Muscle of leg (tissue), 11 donors: ENCODE data around the gene MGP. TPM values are rescaled to one million over a fixed set of nuclear protein-coding genes. Genes with fewer than 3 reads are reported as not detected.
A peak's percentile ranks its signal among the peaks of the same experiment; 100 is the strongest.

ENCODE experiments used
- DNase-seq: peaks from one replicate; pipeline ENCODE4 v3.0.0; 2013
- H3K27ac ChIP-seq: one replicate; pipeline ENCODE4 v1.5.1; 2013; ENCODE audit warnings: mild to moderate bottlenecking, low read length, control low read depth
- H3K27me3 ChIP-seq: one replicate; pipeline ENCODE4 v1.6.1; 2013; ENCODE audit warnings: low read length; ENCODE audit not compliant: control insufficient read depth, insufficient read depth
- H3K36me3 ChIP-seq: one replicate; pipeline ENCODE4 v1.6.1; 2013; ENCODE audit warnings: low read length; ENCODE audit not compliant: control insufficient read depth, insufficient read depth
- H3K4me1 ChIP-seq: one replicate; pipeline ENCODE4 v1.6.1; 2013; ENCODE audit warnings: low read length; ENCODE audit not compliant: control insufficient read depth, insufficient read depth
- H3K4me3 ChIP-seq: one replicate; pipeline ENCODE4 v1.5.1; 2013; ENCODE audit warnings: low read length, control low read depth
- H3K9me3 ChIP-seq: replicated peaks from 2 replicates; pipeline ENCODE4 v1.6.1; 2013; ENCODE audit warnings: low read depth, low read length; ENCODE audit not compliant: control insufficient read depth
- WGBS: methylation state at CpG from one replicate; pipeline ENCODE4 v1.1.5; 2013; ENCODE audit warnings: missing lambda C conversion rate; ENCODE audit not compliant: insufficient coverage; 5-methylcytosine and 5-hydroxymethylcytosine counted together
- polyA plus RNA-seq, 8 donors: library from polyadenylated mRNA; unstranded; fragments of 120-200 nt; gene quantifications; one replicate each; pipeline versions ENCODE4 v1.2.1 to v1.2.3, GENCODE V29; 2013; ENCODE audit warnings: inconsistent platforms in 1 of 8, low replicate concordance in 1 of 8; ENCODE audit not compliant: insufficient read length in 8 of 8, insufficient read depth in 1 of 8
- total RNA-seq: library from RNA; stranded (reverse); fragments of 120-200 nt; gene quantifications from one replicate; pipeline ENCODE4 v1.2.4, GENCODE V29; 2013

Gene MGP
- total and polyA plus RNA-seq, 9 donors, result 148 to 500 (median 253) TPM

DNA sequence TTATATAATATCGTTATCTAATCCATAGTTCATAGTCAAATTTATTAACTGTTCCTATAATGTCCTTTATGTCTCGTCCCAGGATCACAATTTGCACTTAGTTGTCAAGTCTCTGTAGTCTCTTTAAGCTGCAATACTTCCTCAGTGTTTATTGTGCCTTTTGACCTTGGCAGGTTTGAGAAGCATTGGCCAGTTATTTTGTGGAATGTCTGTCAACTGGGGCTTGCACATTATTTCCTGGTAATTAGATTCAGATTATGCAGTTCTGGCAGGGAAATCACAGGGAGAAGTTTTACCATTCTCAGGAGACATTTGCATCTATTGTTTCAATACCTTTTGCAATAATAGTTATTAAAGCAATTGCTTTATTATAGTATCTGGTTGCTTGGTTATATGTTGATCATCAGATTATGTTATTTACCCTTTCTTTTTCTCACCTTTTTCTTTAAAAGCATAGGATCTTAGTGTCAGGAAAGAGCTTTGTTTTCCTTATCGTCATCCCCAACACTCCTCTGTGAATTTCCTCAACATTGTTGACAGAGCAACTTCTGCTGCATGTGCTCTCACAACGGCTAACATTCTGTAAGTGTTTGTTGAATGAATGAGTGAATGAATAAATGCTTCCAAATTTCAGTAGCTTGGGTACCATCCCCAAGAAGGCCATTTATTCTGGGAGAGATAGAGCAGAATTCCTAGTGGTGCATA is 38.6 kb downstream of the MGP start:
- no peak overlapping the region for H3K4me3 ChIP-seq
- H3K27me3 ChIP-seq, result no peaks in the 10 kb centered on the region
- DNase-seq, result peak; percentile 76
- H3K36me3 ChIP-seq, result no peaks in the 10 kb centered on the region
- WGBS, result no CpG with 5 or more reads among the region's 4 CpGs
- H3K9me3 ChIP-seq, result no peaks in the 10 kb centered on the region
- no peak overlapping the region for H3K27ac ChIP-seq
- H3K4me1 ChIP-seq, result no peaks in the 10 kb centered on the region

DNA sequence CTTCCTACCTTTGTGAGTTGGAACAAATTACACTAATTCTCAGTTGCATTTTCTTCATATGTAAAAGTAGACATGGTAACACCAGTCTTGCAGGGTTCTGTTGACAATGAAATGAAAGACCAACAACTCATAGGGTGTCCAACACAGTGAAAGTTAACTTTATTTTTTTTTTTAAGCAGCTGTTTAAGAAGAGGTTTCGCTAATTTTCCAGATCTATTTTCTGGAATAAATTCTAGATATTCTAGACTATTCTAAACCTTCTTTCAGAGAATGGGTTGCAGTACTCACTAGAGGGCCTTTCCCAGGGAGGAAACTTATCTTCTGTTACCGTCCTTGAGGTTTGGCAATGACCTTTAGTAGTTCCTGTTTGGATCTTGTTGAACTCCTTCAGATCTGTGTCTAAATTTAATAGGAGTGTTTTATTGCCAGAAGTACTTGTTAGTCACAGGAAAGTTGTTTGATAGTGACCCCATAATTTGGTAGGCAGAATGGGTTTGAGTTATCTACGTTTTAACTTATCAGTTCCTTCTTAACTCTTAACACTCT is 39.5 kb downstream of the MGP start:
- Histone ChIP-seq H3K27ac (no peak overlapping the region), H3K36me3 (no peaks in the 10 kb centered on the region), H3K9me3 (no peaks in the 10 kb centered on the region), H3K4me1 (peaks cover 4% of the 10 kb centered on the region), H3K27me3 (no peaks in the 10 kb centered on the region), H3K4me3 (no peak overlapping the region)
- DNase-seq, result no peak
- no CpG with 5 or more reads among the region's 3 CpGs for WGBS

DNA sequence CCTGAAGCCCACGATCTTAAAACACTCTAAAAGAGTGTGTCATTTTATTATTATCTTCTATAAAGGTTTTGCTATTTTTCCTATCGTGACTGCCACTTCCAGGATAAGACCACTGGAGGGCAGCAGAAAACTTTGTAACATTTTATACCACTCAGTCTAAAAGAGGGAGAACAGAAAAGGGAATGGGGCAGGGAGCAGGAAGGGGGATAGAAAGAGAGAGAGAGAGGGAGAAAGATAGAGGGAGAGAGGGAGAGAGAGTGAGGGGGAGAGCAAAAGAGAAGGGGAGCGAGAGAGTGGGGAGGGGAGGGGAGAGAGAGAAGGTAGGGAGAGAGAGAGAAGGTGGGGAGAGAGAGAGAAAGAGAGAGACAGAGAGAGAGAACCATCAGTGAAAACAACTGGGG is 40.3 kb downstream of the MGP start:
- H3K4me1 ChIP-seq, result peaks cover 4% of the 10 kb centered on the region
- peak; percentile 83 for DNase-seq
- 11% methylated on average over 1 of the region's 3 CpGs for WGBS
- no peak overlapping the region for H3K4me3 ChIP-seq
- no peaks in the 10 kb centered on the region for H3K27me3 ChIP-seq
- no peak overlapping the region for H3K27ac ChIP-seq
- no peaks in the 10 kb centered on the region for H3K9me3 ChIP-seq
- H3K36me3 ChIP-seq, result no peaks in the 10 kb centered on the region

DNA sequence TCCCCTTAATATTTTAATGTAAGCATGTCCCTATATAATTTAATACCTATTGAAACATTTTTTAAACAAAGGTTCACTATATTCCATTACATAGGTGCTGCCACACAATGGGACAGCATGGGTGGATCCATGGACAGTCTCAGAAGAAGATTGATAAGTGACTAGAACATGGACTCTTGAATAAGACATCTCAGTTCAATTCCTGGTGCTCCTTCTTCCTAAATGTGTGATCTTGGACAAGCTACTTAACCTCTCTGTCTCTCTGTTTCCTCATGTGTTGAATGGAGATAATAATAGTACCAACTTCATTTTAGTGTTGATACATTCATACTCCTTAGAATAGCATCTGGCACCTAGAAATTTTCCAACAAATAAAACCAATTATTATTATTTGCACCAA is 41.3 kb downstream of the MGP start:
- no peak for DNase-seq
- no peak overlapping the region for H3K4me3 ChIP-seq
- H3K27me3 ChIP-seq, result no peaks in the 10 kb centered on the region
- peaks cover 4% of the 10 kb centered on the region for H3K4me1 ChIP-seq
- no peaks in the 10 kb centered on the region for H3K36me3 ChIP-seq
- H3K9me3 ChIP-seq, result no peaks in the 10 kb centered on the region
- H3K27ac ChIP-seq, result no peak overlapping the region

DNA sequence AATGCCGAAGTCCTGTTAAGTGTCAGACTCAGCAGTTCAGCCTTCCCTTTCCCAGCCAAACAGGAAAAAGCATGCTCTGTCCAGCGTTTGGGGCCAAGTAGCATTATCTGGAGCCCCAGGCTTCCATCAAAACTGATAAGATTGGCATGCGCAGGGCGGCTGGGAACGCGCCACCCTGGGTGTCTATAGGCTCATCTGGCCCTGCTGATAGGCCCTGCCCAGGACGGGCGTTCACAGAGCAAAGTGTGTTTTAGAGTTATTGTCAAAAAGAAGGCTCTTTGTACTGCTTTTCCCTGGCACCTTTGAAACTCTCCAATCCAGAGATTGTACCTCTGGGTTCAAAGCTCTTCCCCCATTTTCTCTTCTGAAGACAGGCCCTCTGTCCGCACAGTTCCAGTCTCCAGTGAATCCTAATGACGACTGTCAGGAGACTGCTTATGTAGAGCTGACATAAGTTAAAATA is 42.2 kb downstream of the MGP start, which contains the start of gene ART4:
Gene ART4, minus strand, starts transcription at position 102 of the 463 bp plus-strand sequence. CDS start 413 bp downstream, outside the sequence.
- H3K27me3 ChIP-seq, result no peaks in the 10 kb centered on the region
- H3K27ac ChIP-seq, result no peak within 1 kb of the TSS
- DNase-seq, result no peak
- no peak within 1 kb of the TSS for H3K4me3 ChIP-seq
- H3K4me1 ChIP-seq, result peaks cover 4% of the 10 kb centered on the region
- no peaks in the 10 kb centered on the region for H3K9me3 ChIP-seq
- WGBS, result 79% methylated on average over 6 of the region's 10 CpGs
- H3K36me3 ChIP-seq, result no peaks in the 10 kb centered on the region

DNA sequence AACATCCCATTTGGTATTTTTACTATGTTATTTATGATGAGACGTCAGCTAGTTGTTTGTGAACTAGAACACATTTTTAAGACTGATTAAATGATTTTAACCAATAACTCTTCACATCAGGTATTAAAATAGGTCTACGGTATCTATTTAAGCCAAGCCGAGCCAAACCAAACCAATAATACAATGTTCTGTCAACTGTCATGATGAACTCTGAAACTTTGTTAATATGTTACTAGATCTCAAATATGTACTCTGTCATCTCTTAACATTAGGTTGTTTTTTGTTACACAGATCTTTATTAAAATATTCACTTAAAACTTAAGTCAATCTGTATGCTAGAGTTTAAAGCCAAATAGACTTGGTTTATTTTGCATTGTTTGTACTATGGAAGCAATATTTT is 43.3 kb downstream of the MGP start:
- WGBS, result no CpG with 5 or more reads among the region's 3 CpGs
- Histone ChIP-seq H3K36me3 (no peaks in the 10 kb centered on the region), H3K9me3 (no peaks in the 10 kb centered on the region), H3K4me3 (no peak overlapping the region), H3K27me3 (no peaks in the 10 kb centered on the region), H3K4me1 (peaks cover 4% of the 10 kb centered on the region), H3K27ac (no peak overlapping the region)
- no peak for DNase-seq

DNA sequence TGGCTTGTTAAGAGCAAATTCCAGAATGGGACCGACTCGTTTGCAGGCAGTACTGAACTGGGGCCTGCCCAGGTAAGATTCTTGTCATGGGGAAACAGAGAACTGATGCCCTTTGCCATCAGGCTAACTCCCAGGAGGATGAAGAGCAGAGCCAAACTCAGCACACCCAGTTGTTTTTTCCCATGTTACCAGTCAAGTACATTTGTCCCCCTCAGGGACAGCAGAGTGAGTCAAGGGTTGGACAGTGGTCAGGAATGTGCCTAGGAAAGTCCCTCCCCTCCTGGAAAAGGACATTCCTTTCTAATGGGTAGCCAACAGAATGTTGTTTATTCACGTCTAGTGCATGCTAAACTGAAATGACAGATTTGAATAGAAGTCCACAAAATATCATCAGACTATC is 43.9 kb downstream of the MGP start:
- peaks cover 4% of the 10 kb centered on the region for H3K4me1 ChIP-seq
- DNase-seq, result no peak
- WGBS, result 61% methylated on average over 2 of the region's 3 CpGs
- H3K27me3 ChIP-seq, result no peaks in the 10 kb centered on the region
- no peaks in the 10 kb centered on the region for H3K9me3 ChIP-seq
- no peaks in the 10 kb centered on the region for H3K36me3 ChIP-seq
- no peak overlapping the region for H3K27ac ChIP-seq
- H3K4me3 ChIP-seq, result no peak overlapping the region

DNA sequence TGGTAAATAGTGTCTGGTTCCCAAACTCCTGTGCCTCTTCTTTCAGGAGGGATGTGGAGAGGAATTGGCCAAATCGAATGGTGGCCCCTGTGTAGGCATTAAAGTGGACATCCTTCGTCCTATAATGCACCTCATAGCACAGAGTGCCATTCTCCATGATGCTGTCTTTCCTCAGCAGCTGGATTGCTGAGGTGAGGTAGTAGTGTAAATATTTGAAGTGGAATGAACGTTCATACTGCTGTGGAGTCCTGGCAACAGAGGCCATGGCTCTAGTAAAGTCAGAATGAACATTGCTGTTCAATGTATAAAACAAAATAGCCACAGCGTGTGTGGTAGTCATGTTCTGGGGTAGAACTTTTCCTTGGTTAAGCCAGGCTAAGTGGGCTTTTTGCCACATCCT is 45.0 kb downstream of the MGP start:
- H3K9me3 ChIP-seq, result no peaks in the 10 kb centered on the region
- no peak overlapping the region for H3K27ac ChIP-seq
- H3K36me3 ChIP-seq, result no peaks in the 10 kb centered on the region
- H3K4me1 ChIP-seq, result peaks cover 4% of the 10 kb centered on the region
- no peak overlapping the region for H3K4me3 ChIP-seq
- no peaks in the 10 kb centered on the region for H3K27me3 ChIP-seq
- WGBS, result 20% methylated on average over 1 of the region's 4 CpGs
- no peak for DNase-seq

DNA sequence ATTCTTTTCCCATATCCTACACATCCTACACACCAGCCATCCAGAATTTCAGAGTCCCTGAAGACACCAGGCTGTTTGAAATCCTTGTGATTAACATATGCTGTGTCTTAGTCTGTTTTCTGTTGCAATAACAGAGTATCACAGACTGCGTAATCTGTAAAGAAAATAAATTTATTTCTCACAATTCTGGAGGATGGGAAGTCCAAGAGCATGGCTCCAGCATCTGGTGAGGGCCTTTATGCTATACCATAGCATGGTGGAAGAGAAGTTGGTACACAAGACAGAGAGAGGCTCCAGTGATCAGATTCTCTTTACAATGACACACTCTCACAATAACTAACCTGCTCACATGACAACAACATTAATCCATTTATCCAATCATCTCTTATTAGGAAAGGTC is 46.4 kb downstream of the MGP start:
- Histone ChIP-seq H3K9me3 (no peaks in the 10 kb centered on the region), H3K27ac (no peak overlapping the region), H3K4me3 (no peak overlapping the region), H3K36me3 (no peaks in the 10 kb centered on the region), H3K27me3 (no peaks in the 10 kb centered on the region), H3K4me1 (peaks cover 4% of the 10 kb centered on the region)
- WGBS, result no CpG with 5 or more reads among the region's 1 CpG
- DNase-seq, result no peak

DNA sequence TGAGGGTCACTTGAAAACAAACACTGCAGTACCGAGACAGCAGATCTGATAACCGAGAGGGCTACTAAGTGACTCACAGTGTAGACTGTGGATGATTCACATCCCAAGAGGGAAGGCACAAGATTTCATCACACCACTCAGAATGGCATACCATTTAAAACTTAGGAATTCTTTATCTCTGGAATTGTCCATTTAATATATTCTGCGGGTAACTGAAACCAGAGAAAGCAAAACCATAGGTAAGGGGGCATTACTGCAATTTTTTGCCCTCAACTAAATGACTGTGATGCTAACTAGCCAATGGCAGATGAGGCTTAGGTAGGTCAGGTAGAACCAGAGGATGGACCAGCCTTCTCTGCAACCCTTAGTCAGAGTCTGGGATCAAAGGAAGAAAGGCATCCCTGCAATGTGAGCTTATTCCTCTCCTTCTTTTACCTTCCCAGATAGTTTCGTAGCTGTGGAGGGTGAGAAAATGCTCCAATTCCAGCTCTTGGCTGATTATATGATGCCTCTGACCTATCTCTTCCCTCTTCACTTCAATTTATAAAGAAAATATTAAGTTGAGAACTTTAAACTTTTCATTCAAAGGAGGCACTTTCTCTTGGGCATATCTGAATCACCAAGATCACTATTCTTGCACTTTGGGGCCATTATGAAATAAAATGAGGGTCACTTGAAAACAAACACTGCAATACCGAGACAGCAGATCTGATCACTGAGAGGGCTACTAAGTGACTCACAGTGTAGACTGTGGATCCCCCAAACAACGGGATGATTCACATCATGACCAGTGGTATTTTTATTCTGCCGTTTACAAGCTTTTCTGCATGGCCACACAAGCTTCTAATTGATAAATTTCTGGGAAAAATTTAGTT is 49.1 kb downstream of the MGP start:
- no peak for DNase-seq
- Histone ChIP-seq H3K4me3 (no peak overlapping the region), H3K27me3 (no peaks in the 10 kb centered on the region), H3K4me1 (peaks cover under 1% of the 10 kb centered on the region), H3K27ac (no peak overlapping the region), H3K36me3 (no peaks in the 10 kb centered on the region), H3K9me3 (no peaks in the 10 kb centered on the region)
- WGBS, result 100% methylated on average over 2 of the region's 7 CpGs
